SK-N-SH treated with all-trans-retinoic acid at 6 μM for 48 hours (cell line): Measurements from ENCODE around the gene AGAP1.

Experiments used
- ARNTL ChIP-seq: fragments of 450-650 bp; formaldehyde crosslinking; IDR thresholded peaks from 2 replicates; pipeline ENCODE4 v1.5.0; 2020; ENCODE audit warnings: low read depth, mild to moderate bottlenecking, moderate library complexity, borderline replicate concordance
- ESRRG ChIP-seq: fragments of 250-450 bp; sonication (Bioruptor Pico); IDR thresholded peaks from 2 replicates; pipeline ENCODE4 v1.6.1; 2021; ENCODE audit warnings: mild to moderate bottlenecking
- GLIS3 ChIP-seq: fragments of 250-450 bp; sonication (Bioruptor Pico); IDR thresholded peaks from 2 replicates; pipeline ENCODE4 v1.5.0; 2020; ENCODE audit warnings: mild to moderate bottlenecking, moderate library complexity
- PPARA ChIP-seq: fragments of 250-450 bp; sonication (Bioruptor Pico); IDR thresholded peaks from 2 replicates; pipeline ENCODE4 v1.5.0; 2020; ENCODE audit warnings: mild to moderate bottlenecking, borderline replicate concordance
- SNAI2 ChIP-seq: fragments of 250-450 bp; sonication (Bioruptor Pico); IDR thresholded peaks from 2 replicates; pipeline ENCODE4 v1.5.0; 2020; ENCODE audit warnings: mild to moderate bottlenecking, moderate library complexity
- TCF4 ChIP-seq: fragments of 250-450 bp; sonication (Bioruptor Pico); IDR thresholded peaks from 2 replicates; pipeline ENCODE4 v1.8.0; 2021; ENCODE audit warnings: mild to moderate bottlenecking, moderate library complexity, borderline replicate concordance
- TOX ChIP-seq: fragments of 250-450 bp; sonication (Bioruptor Pico); IDR thresholded peaks from 2 replicates; pipeline ENCODE4 v1.8.0; 2021; ENCODE audit warnings: mild to moderate bottlenecking, moderate library complexity, borderline replicate concordance
- ZFP3 ChIP-seq: fragments of 250-450 bp; sonication (Bioruptor Pico); IDR thresholded peaks from 2 replicates; pipeline ENCODE4 v1.5.0; 2020; ENCODE audit warnings: mild to moderate bottlenecking, moderate library complexity
- ZFP30 ChIP-seq: fragments of 450-650 bp; formaldehyde crosslinking; IDR thresholded peaks from 2 replicates; pipeline ENCODE4 v1.5.0; 2022; ENCODE audit warnings: mild to moderate bottlenecking, moderate library complexity
- ZNF565 ChIP-seq: fragments of 450-650 bp; formaldehyde crosslinking; conservative IDR thresholded peaks from 2 replicates; pipeline ENCODE4 v1.5.0; 2020; ENCODE audit warnings: low read depth, mild to moderate bottlenecking, moderate library complexity
- ZNF70 ChIP-seq: fragments of 450-650 bp; formaldehyde crosslinking; IDR thresholded peaks from 2 replicates; pipeline ENCODE4 v1.5.0; 2020; ENCODE audit warnings: mild to moderate bottlenecking, moderate library complexity
- TF ChIP-seq, protein P1 (sequence below): fragments of 250-450 bp; sonication (Bioruptor Pico); IDR thresholded peaks from 2 replicates; pipeline ENCODE4 v1.8.0; 2020; ENCODE audit warnings: mild to moderate bottlenecking, moderate library complexity, borderline replicate concordance
- TF ChIP-seq, protein P2 (sequence below): fragments of 250-450 bp; sonication (Bioruptor Pico); IDR thresholded peaks from 2 replicates; pipeline ENCODE4 v1.5.0; 2020; ENCODE audit warnings: mild to moderate bottlenecking, moderate library complexity
- TF ChIP-seq, protein P3 (sequence below): fragments of 250-450 bp; sonication (Bioruptor Pico); IDR thresholded peaks from 2 replicates; pipeline ENCODE4 v1.8.0; 2021; ENCODE audit warnings: low read depth, mild to moderate bottlenecking, moderate library complexity, borderline replicate concordance

DNA sequence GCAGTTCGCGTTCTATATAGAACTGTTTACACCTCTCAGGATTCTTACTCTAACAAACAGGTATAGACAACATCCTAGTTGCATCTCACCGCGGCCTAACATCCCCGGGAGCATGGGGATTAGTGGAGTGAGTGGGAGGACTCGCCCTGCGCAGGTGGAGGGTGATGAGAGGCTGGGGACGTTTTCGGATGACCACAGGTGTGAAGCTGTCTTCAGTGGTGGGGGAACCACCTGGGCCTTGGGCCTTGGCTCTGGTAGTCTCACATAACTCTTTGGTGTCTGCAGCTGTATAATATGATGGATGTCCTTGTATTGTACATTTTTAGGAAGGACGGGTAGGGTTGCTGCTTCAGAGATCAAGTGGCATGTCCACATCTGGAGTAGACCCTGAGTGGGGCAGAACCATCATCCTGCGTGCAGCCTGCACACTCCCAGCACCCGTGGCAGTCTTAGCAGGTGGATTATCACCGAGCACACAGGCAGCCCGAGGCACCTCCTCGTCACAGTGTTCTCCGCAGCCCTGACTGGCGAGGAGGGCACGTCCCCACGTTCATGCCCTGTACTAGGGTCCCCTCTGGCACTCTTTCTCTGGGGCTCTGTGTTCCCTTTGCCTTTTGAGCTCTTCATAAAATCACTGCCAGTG lies 56.0 kb downstream of the AGAP1 start:
- TF ChIP-seq ZNF70 (CRISPR knock-in tag) (no peak), ZFP30 (CRISPR knock-in tag) (no peak), TOX (no peak), SNAI2 (CRISPR knock-in tag) (no peak), ZFP3 (CRISPR knock-in tag) (no peak), ARNTL (CRISPR knock-in tag) (no peak), ZNF565 (CRISPR knock-in tag) (no peak), TCF4 (CRISPR knock-in tag) (no peak), ESRRG (CRISPR knock-in tag) (no peak), PPARA (CRISPR knock-in tag) (no peak), GLIS3 (CRISPR knock-in tag) (no peak)
- TF ChIP-seq, protein P1, sequence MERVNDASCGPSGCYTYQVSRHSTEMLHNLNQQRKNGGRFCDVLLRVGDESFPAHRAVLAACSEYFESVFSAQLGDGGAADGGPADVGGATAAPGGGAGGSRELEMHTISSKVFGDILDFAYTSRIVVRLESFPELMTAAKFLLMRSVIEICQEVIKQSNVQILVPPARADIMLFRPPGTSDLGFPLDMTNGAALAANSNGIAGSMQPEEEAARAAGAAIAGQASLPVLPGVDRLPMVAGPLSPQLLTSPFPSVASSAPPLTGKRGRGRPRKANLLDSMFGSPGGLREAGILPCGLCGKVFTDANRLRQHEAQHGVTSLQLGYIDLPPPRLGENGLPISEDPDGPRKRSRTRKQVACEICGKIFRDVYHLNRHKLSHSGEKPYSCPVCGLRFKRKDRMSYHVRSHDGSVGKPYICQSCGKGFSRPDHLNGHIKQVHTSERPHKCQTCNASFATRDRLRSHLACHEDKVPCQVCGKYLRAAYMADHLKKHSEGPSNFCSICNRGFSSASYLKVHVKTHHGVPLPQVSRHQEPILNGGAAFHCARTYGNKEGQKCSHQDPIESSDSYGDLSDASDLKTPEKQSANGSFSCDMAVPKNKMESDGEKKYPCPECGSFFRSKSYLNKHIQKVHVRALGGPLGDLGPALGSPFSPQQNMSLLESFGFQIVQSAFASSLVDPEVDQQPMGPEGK (CRISPR knock-in tag), result no peak
- TF ChIP-seq, protein P2, sequence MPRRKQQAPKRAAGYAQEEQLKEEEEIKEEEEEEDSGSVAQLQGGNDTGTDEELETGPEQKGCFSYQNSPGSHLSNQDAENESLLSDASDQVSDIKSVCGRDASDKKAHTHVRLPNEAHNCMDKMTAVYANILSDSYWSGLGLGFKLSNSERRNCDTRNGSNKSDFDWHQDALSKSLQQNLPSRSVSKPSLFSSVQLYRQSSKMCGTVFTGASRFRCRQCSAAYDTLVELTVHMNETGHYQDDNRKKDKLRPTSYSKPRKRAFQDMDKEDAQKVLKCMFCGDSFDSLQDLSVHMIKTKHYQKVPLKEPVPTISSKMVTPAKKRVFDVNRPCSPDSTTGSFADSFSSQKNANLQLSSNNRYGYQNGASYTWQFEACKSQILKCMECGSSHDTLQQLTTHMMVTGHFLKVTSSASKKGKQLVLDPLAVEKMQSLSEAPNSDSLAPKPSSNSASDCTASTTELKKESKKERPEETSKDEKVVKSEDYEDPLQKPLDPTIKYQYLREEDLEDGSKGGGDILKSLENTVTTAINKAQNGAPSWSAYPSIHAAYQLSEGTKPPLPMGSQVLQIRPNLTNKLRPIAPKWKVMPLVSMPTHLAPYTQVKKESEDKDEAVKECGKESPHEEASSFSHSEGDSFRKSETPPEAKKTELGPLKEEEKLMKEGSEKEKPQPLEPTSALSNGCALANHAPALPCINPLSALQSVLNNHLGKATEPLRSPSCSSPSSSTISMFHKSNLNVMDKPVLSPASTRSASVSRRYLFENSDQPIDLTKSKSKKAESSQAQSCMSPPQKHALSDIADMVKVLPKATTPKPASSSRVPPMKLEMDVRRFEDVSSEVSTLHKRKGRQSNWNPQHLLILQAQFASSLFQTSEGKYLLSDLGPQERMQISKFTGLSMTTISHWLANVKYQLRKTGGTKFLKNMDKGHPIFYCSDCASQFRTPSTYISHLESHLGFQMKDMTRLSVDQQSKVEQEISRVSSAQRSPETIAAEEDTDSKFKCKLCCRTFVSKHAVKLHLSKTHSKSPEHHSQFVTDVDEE (CRISPR knock-in tag), result no peak
- TF ChIP-seq, protein P3, sequence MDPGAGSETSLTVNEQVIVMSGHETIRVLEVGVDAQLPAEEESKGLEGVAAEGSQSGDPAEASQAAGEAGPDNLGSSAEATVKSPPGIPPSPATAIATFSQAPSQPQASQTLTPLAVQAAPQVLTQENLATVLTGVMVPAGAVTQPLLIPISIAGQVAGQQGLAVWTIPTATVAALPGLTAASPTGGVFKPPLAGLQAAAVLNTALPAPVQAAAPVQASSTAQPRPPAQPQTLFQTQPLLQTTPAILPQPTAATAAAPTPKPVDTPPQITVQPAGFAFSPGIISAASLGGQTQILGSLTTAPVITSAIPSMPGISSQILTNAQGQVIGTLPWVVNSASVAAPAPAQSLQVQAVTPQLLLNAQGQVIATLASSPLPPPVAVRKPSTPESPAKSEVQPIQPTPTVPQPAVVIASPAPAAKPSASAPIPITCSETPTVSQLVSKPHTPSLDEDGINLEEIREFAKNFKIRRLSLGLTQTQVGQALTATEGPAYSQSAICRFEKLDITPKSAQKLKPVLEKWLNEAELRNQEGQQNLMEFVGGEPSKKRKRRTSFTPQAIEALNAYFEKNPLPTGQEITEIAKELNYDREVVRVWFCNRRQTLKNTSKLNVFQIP (CRISPR knock-in tag), result no peak
